Stimulated activated CD8-positive, alpha-beta memory T cell treated with anti-CD3 and anti-CD28 coated beads, Interleukin-15, amount 100 ng/mL, for 4 hours (primary cell): ENCODE measurements around the gene SYNJ2BP.

ENCODE experiments used
- DNase-seq, 2 donors: peaks; one replicate each; pipeline ENCODE4 v3.0.0-alpha.2; 2020; ENCODE audit warnings: low read depth in 2 of 2

Gene SYNJ2BP

DNA sequence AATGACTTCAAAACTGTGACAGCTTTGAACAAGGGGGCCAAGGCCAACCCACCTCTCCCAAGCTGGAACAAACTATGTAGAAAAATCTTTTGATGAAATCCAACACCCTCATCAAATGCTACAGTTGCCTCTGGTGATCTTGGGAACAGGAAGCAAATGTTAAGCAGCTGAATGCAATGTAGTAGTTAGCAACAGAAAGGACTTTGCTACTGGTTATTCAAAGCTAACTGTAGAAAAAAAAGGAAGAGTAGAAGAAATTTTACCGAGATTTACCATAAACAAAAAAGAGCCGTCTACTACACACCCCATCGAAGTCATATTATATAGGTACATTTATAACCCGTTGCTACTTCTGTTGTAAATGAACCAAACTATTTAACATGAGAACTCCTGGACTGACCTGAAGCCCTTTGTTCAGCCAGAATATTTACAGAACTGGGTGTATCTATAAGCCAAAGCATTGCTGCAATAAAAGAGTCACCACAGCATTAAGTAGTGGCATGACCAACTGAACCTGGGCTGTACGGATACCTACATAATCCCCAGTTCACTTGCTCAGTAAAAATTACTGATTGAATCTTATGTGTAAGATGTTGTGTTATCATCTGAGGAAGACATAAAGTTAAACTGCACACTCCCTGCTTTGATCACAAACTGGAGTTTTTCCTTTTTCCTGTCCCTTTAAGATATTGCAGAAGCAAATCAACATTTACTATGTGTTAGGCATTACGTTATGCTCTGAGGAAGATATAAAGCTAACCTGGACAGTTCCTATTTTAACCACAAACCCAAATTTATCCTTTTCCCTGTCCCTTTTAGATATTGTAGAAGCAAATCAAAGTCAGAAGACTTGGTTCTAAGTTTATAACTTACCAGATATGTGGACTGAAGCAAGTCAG, 25.1 kb downstream of the SYNJ2BP start:
- DNase-seq = no peak

DNA sequence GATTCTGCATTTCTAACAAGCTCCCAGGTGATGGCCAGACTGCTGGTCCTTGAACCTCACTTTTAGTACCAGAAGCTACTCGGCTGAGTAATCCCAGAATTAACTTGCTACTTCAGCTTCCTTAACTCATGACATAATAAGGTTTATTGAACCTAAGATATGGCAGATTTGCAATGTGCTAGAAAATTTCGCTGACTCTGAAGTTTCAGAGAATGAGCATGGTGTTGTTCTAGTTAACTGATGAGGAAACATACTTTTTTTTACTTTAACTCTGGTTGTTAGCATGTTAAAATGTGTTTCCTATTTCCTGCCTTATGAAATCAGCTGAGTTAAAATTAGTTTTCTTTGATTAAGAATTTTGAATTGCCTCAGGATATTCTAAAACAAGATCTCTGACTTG, 34.4 kb downstream of the SYNJ2BP start:
- no peak for DNase-seq

DNA sequence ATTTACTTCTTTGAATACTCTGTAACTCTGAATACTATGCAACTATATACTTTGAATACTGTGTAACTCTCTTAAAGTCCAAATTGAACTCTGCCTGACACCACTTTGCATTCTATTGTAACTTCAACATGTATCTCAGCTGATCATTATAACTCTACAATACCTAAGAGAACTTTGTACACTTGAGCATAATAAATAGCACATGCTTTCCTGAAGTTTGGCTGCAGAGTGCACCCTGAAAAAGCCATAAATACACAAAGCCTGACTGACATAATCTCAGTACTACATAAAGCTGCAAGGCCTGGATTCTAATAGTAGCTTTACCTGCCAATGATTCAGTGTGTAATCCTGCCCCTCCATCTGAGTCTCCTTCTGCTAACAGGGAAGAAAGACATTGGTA, 36.1 kb downstream of the SYNJ2BP start:
- DNase-seq = no peak

DNA sequence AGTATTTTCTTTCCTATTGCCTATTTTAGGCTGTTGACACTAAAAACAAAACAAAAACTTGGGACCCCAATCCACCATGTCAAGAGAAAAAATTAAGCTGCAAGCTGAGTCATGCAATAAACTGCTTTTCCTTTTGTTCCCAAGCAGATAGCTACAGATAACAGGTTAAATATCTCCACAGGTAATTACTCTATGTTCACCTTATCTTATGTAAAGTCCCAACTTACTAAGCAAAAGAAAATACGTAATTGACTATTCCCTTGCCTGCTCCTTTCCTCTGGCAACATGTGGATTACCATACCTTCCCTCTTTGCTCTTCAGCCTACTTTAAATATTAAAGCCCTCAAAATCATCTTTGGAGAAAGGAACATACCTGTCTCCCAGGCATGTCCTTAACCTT, 38.2 kb downstream of the SYNJ2BP start:
- DNase-seq = no peak
